AG04450 (cell line): ENCODE measurements around the gene ADCY4. TPM values are rescaled to one million over a fixed set of nuclear protein-coding genes. Genes with fewer than 3 reads are reported as not detected.

Experiments
- CTCF ChIA-PET: fragments of 300-600, 350-600 bp; formaldehyde crosslinking; extraction: SDS; loops from one replicate; lab custom pipeline; 2022; ENCODE audit warnings: antibody characterized with exemption, inconsistent platforms; lab: Charles Lee
- POLR2A ChIA-PET: fragments of 350-600 bp; formaldehyde crosslinking; extraction: SDS; loops from one replicate; lab custom pipeline; 2021; ENCODE audit warnings: antibody characterized with exemption, inconsistent platforms; lab: Yijun Ruan, JAX
- DNase-seq: peaks from one replicate; pipeline ENCODE4 v3.0.0-alpha.2; 2011; ENCODE audit warnings: low read depth, low spot score
- H3K27ac ChIP-seq: one replicate; pipeline ENCODE4 v1.5.1; 2012; ENCODE audit warnings: low read depth, low read length, control low read depth
- H3K27me3 ChIP-seq: one replicate; pipeline ENCODE4 v1.6.0; 2012; ENCODE audit warnings: low read length; ENCODE audit not compliant: control insufficient read depth, insufficient read depth
- H3K4me3 ChIP-seq: 2 replicates; pipeline ENCODE4 v1.5.1; 2011; ENCODE audit warnings: mild to moderate bottlenecking, low read depth, low read length, control low read depth
- H3K9me3 ChIP-seq: 2 replicates; pipeline ENCODE4 v1.5.1; 2012; ENCODE audit warnings: low read length; ENCODE audit not compliant: control insufficient read depth, insufficient read depth
- polyA plus RNA-seq: library from polyadenylated mRNA; depleted of rRNA; stranded (reverse); fragments of >200 nt; gene quantifications from 2 replicates; pipeline ENCODE4 v1.2.3, GENCODE V29; 2011
- TF ChIP-seq, protein P1 (sequence below): IDR thresholded peaks from 2 replicates; pipeline ENCODE4 v1.5.1; 2011; ENCODE audit warnings: low read depth, low read length, control low read depth, inconsistent platforms

The ADCY4 gene
- polyA plus RNA-seq, 1 experiment: 0.04 TPM

DNA sequence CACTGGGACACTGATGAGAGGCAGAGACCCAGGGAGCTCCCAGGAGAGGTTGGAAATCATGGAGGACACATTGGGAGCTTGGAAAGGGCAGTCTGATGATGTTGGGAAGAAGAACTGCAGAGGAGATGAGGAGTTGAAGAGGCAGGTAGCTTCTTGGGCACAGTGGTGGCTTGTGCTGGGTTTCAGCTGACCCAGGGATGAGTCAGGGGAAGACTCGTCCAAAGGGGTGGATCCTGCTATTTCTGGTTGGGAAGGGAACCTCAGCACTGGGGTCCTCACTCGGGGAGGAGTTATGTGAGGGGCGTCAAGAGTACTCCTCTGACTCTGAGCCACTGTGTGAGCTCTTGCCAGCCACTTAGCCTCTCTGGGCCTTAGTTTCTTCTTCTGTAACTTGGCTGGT lies 11.5 kb downstream of the ADCY4 start:
- CTCF ChIA-PET: interaction anchor here (2.5 to 21.9 kb wide), 3 partner anchors 10 to 110 kb away, joined by 18 to 712 read pairs (median 38); partner anchors contain the start of genes CBLN3, CIDEB, KHNYN and LTB4R2
- POLR2A ChIA-PET: no interaction called here
- TF ChIP-seq, protein P1, sequence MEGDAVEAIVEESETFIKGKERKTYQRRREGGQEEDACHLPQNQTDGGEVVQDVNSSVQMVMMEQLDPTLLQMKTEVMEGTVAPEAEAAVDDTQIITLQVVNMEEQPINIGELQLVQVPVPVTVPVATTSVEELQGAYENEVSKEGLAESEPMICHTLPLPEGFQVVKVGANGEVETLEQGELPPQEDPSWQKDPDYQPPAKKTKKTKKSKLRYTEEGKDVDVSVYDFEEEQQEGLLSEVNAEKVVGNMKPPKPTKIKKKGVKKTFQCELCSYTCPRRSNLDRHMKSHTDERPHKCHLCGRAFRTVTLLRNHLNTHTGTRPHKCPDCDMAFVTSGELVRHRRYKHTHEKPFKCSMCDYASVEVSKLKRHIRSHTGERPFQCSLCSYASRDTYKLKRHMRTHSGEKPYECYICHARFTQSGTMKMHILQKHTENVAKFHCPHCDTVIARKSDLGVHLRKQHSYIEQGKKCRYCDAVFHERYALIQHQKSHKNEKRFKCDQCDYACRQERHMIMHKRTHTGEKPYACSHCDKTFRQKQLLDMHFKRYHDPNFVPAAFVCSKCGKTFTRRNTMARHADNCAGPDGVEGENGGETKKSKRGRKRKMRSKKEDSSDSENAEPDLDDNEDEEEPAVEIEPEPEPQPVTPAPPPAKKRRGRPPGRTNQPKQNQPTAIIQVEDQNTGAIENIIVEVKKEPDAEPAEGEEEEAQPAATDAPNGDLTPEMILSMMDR: no peak
- H3K27ac ChIP-seq: no peak overlapping the region
- peaks cover 39% of the 10 kb centered on the region for H3K27me3 ChIP-seq
- H3K4me3 ChIP-seq: no peak overlapping the region
- DNase-seq: no peak
- no peaks in the 10 kb centered on the region for H3K9me3 ChIP-seq

DNA sequence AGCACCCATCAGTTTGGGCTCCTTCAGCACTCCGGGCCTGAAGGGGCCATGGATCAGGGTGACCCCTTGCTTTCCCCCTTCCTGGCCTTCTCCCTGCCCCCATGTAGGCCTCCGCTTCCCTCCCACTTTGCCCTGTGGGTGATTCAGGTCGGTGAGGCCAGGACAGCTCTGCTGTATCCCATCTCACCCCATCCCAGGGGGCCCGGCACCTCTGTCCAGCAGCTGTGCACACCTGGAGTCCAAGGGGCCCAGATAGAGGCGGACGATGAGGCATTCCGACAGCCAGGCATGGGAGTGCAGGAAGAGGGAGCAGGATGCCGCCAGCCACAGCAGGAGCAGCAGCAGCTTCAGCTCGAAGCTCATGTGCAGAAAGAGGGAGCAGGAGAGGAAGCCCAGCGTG lies 12.2 kb downstream of the ADCY4 start:
- ChIA-PET POLR2A (interaction anchor here (1.1 kb wide), 1 partner anchor 23 kb away, joined by 3 read pairs; the partner anchor contains the start of gene NOP9), CTCF (interaction anchor here (0.6 to 21.9 kb wide), 4 partner anchors 11 to 170 kb away, joined by 3 to 712 read pairs (median 28); partner anchors contain the start of genes CBLN3, CIDEB, KHNYN and LTB4R2)
- TF ChIP-seq, protein P1: no peak
- Histone ChIP-seq H3K4me3 (no peak overlapping the region), H3K9me3 (no peaks in the 10 kb centered on the region), H3K27ac (no peak overlapping the region), H3K27me3 (peaks cover 41% of the 10 kb centered on the region)
- DNase-seq: no peak

DNA sequence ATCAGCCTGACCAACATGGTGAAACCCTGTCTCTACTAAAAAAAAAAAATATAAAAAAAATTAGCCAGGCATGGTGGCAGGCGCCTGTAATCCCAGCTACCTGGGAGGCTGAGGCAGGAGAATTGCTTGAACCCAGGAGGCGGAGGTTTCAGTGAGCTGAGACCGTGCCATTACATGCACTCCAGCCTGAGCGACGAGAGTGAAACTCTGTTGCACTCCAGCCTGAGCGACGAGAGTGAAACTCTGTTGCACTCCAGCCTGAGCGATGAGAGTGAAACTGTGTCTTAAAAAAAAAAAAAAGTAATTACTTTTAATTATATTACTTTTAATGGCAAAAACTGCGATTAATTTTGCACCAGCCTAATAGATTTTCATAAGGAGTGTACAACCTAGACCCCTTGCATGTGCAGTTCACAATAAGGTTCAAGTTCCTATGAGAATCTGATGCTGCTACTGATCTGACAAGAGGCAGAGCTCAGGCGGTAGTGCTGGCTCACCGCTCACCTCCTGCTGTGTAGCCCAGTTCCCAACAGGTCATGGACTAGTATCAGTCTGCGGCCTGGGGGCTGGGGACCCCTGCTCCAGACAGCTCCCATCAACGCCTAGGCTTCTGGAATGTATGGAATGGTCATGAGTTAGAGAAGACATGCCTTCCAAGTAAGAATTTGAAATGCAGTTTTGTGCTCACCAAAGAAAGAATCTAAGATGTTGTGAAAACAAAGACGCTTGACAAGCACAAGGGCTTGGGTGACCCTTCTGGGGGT lies 13.5 kb downstream of the ADCY4 start:
- no peaks in the 10 kb centered on the region; the same call in 1 of the 2 replicates for H3K9me3 ChIP-seq
- DNase-seq: no peak
- H3K4me3 ChIP-seq: no peak overlapping the region
- H3K27me3 ChIP-seq: peaks cover 36% of the 10 kb centered on the region
- H3K27ac ChIP-seq: no peak overlapping the region
- CTCF ChIA-PET: interaction anchor here (1.2 to 21.9 kb wide), 5 partner anchors 12 to 112 kb away, joined by 4 to 712 read pairs (median 18); partner anchors contain the start of genes CBLN3, CIDEB, KHNYN and LTB4R2
- TF ChIP-seq, protein P1: no peak
- POLR2A ChIA-PET: interaction anchor here (1.1 kb wide), 1 partner anchor 21 kb away, joined by 3 read pairs; the partner anchor contains the start of gene NOP9

DNA sequence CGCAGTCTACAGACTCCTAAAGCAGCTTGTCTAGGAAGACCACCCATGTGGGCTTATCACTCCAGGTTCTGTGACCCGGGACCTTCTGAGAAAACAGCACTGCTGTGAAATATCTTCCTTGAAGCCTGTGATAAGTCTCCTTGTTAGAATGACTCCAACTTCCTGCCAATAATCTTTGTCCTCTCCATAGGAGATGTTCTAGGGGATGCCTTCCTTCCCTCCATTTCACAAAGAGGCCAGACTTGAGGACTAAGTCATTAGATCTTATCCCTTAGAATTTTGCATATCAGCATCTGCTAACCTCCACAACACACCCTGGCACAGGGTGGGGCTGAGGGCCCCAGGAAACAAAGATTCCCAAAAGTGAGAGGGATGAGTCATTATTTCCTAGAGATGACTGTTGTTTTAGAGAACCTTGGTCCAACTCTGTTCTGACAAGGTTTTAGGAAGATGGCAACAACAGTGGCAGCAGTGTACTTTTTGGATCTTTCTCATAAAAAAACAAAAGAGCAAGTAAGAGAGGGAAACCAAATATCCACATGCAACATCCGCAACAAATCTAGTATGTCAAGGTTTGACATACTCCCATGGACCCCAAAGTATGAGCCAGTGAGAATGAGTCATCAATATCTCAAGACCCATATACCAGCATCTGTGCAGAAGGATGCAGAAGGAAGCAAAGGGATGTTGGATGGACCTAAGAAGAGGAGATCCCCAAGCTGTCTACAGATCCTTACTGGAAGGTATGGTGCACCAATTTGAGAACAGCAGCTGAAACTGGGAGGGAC lies 17.5 kb downstream of the ADCY4 start:
- TF ChIP-seq, protein P1: no peak
- Histone ChIP-seq H3K9me3 (peaks cover 6% of the 10 kb centered on the region; the same call in 1 of the 2 replicates), H3K27ac (no peak overlapping the region), H3K4me3 (no peak overlapping the region), H3K27me3 (peaks cover 19% of the 10 kb centered on the region)
- no peak for DNase-seq
- POLR2A ChIA-PET: interaction anchor here (0.6 kb wide), 1 partner anchor 505 kb away, joined by 4 read pairs; no protein-coding TSS in a partner anchor
- CTCF ChIA-PET: interaction anchor here (0.6 to 2.3 kb wide), 5 partner anchors 9 to 114 kb away, joined by 5 to 21 read pairs (median 10); partner anchors contain the start of genes CIDEB and LTB4R2
